Measurements from ENCODE around the gene LRRC52. TPM values are rescaled to one million over a fixed set of nuclear protein-coding genes. Genes with fewer than 3 reads are reported as not detected.

The LRRC52 gene
- total RNA-seq, 2 donors from 2014 or later: not detected

- no peak overlapping the region for H3K9ac ChIP-seq (ENCODE audit: extremely low read depth, low read length, poor library complexity, severe bottlenecking)
- H3K36me3 ChIP-seq (ENCODE audit: control insufficient read depth, insufficient read depth, low read length): no peaks in the 10 kb centered on the region
- no peak overlapping the region for H3K27ac Mint-ChIP-seq
- no peaks in the 10 kb centered on the region for H3K9me3 ChIP-seq (ENCODE audit: control insufficient read depth, low read length)
- no peaks in the 10 kb centered on the region for H3K4me1 ChIP-seq (ENCODE audit: control insufficient read depth, insufficient read depth, low read length)
- DNase-seq: peak; percentile 90
- peak; percentile 98 for TF ChIP-seq CTCF (conservative IDR thresholded peaks at IDR 0.05)
- H3K4me1 Mint-ChIP-seq: peaks cover 3% of the 10 kb centered on the region
- no peak overlapping the region for H3K4me3 Mint-ChIP-seq
- H3K4me3 ChIP-seq (ENCODE audit: low read length): no peak overlapping the region
- WGBS, 2 experiments (ENCODE audit: insufficient coverage in 1 of 2, insufficient read length in 1 of 2): 5 to 11% methylated on average over 6 to 10 of the region's 10 CpGs
- no peaks in the 10 kb centered on the region for H3K36me3 Mint-ChIP-seq (ENCODE audit: low read depth)
- peaks cover 21% of the 10 kb centered on the region for H3K27me3 ChIP-seq (ENCODE audit: control insufficient read depth, insufficient read depth, low read length, poor library complexity, severe bottlenecking)
- H3K9me3 Mint-ChIP-seq: no peaks in the 10 kb centered on the region
- H3K27me3 Mint-ChIP-seq (ENCODE audit: insufficient read depth): peaks cover 15% of the 10 kb centered on the region
- H3K27ac ChIP-seq (ENCODE audit: low read depth, low read length): no peak overlapping the region
These were observed 49.4 kb downstream of the LRRC52 start for GRCh38 chr1:165592945-165593823.

- no peaks in the 10 kb centered on the region for H3K36me3 Mint-ChIP-seq (ENCODE audit: low read depth)
- Histone ChIP-seq H3K9me3 (ENCODE audit: control insufficient read depth, low read length) (no peaks in the 10 kb centered on the region), H3K4me1 (ENCODE audit: control insufficient read depth, insufficient read depth, low read length) (no peaks in the 10 kb centered on the region), H3K27ac (ENCODE audit: low read depth, low read length) (no peak overlapping the region), H3K27me3 (ENCODE audit: control insufficient read depth, insufficient read depth, low read length, poor library complexity, severe bottlenecking) (peaks cover 21% of the 10 kb centered on the region), H3K4me3 (ENCODE audit: low read length) (no peak overlapping the region), H3K9ac (ENCODE audit: extremely low read depth, low read length, poor library complexity, severe bottlenecking) (no peak overlapping the region), H3K36me3 (ENCODE audit: control insufficient read depth, insufficient read depth, low read length) (no peaks in the 10 kb centered on the region)
- TF ChIP-seq CTCF (conservative IDR thresholded peaks at IDR 0.05): no peak
- peaks cover 11% of the 10 kb centered on the region for H3K27me3 Mint-ChIP-seq (ENCODE audit: insufficient read depth)
- 75 to 92% methylated on average over 1 of the region's 1 CpG for WGBS, 2 experiments (ENCODE audit: insufficient coverage in 1 of 2, insufficient read length in 1 of 2)
- no peak overlapping the region for H3K4me3 Mint-ChIP-seq
- peaks cover 10% of the 10 kb centered on the region for H3K4me1 Mint-ChIP-seq
- H3K27ac Mint-ChIP-seq: no peak overlapping the region
- DNase-seq: no peak
- no peaks in the 10 kb centered on the region for H3K9me3 Mint-ChIP-seq
These were observed 51.6 kb downstream of the LRRC52 start for GRCh38 chr1:165595246-165595938.

GRCh38 chr1:165597883-165598675 is 54.3 kb downstream of the LRRC52 start:
- peak overlapping the region; percentile 93 for H3K4me3 ChIP-seq (ENCODE audit: low read length)
- no peaks in the 10 kb centered on the region for H3K9me3 ChIP-seq (ENCODE audit: control insufficient read depth, low read length)
- DNase-seq: peak; percentile 99
- TF ChIP-seq CTCF (conservative IDR thresholded peaks at IDR 0.05): no peak
- H3K4me1 Mint-ChIP-seq: peaks cover 10% of the 10 kb centered on the region
- H3K4me3 Mint-ChIP-seq: peak overlapping the region; percentile 74
- H3K9ac ChIP-seq (ENCODE audit: extremely low read depth, low read length, poor library complexity, severe bottlenecking): peak overlapping the region; percentile 90
- H3K27me3 ChIP-seq (ENCODE audit: control insufficient read depth, insufficient read depth, low read length, poor library complexity, severe bottlenecking): peaks cover 21% of the 10 kb centered on the region
- no peaks in the 10 kb centered on the region for H3K9me3 Mint-ChIP-seq
- peak overlapping the region; percentile 97 for H3K27ac Mint-ChIP-seq
- no peaks in the 10 kb centered on the region for H3K36me3 ChIP-seq (ENCODE audit: control insufficient read depth, insufficient read depth, low read length)
- no peaks in the 10 kb centered on the region for H3K4me1 ChIP-seq (ENCODE audit: control insufficient read depth, insufficient read depth, low read length)
- no peaks in the 10 kb centered on the region for H3K36me3 Mint-ChIP-seq (ENCODE audit: low read depth)
- peak overlapping the region; percentile 87 for H3K27ac ChIP-seq (ENCODE audit: low read depth, low read length)
- WGBS, 2 experiments (ENCODE audit: insufficient coverage in 1 of 2, insufficient read length in 1 of 2): 1 to 2% methylated on average over 23 to 38 of the region's 38 CpGs
- peaks cover 14% of the 10 kb centered on the region for H3K27me3 Mint-ChIP-seq (ENCODE audit: insufficient read depth)
